Measurements from ENCODE around the gene ALDH3B2.

DNA sequence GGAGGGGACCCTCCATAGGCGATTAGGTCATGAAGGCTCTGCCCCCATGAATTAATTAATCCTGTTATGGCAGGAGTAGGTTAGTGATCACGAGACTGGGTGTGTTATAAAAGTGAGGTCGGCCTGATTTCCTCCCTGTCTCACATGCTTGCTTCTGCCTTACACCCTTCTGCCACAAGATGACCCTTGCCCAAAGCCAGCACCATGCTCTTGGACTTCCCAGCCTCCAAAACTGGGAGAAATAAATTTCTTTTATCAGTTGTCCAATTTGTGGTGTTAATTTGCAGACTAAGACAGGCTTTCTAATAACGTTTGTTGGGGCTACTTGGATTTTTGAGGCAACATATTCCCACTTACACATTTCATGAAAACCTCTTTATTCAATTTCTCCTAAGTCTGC, 23.4 kb upstream of the ALDH3B2 start:
- TF ChIP-seq, protein P1, sequence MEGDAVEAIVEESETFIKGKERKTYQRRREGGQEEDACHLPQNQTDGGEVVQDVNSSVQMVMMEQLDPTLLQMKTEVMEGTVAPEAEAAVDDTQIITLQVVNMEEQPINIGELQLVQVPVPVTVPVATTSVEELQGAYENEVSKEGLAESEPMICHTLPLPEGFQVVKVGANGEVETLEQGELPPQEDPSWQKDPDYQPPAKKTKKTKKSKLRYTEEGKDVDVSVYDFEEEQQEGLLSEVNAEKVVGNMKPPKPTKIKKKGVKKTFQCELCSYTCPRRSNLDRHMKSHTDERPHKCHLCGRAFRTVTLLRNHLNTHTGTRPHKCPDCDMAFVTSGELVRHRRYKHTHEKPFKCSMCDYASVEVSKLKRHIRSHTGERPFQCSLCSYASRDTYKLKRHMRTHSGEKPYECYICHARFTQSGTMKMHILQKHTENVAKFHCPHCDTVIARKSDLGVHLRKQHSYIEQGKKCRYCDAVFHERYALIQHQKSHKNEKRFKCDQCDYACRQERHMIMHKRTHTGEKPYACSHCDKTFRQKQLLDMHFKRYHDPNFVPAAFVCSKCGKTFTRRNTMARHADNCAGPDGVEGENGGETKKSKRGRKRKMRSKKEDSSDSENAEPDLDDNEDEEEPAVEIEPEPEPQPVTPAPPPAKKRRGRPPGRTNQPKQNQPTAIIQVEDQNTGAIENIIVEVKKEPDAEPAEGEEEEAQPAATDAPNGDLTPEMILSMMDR (IDR thresholded peaks at IDR 0.05), result no peak
- TF ChIP-seq POLR2A (IDR thresholded peaks at IDR 0.05), result no peak

Data from breast epithelium (tissue), 3 donors.